ENCODE results near the gene HS3ST6. TPM values are rescaled to one million over a fixed set of nuclear protein-coding genes. Genes with fewer than 3 reads are reported as not detected.
A peak's percentile ranks its signal among the peaks of the same experiment; 100 is the strongest.

The HS3ST6 gene
- total and polyA plus RNA-seq, 2 of the 13 experiments (the other 11 are each of a cell fraction or from before 2014, with no cell fraction given): not detected

DNA sequence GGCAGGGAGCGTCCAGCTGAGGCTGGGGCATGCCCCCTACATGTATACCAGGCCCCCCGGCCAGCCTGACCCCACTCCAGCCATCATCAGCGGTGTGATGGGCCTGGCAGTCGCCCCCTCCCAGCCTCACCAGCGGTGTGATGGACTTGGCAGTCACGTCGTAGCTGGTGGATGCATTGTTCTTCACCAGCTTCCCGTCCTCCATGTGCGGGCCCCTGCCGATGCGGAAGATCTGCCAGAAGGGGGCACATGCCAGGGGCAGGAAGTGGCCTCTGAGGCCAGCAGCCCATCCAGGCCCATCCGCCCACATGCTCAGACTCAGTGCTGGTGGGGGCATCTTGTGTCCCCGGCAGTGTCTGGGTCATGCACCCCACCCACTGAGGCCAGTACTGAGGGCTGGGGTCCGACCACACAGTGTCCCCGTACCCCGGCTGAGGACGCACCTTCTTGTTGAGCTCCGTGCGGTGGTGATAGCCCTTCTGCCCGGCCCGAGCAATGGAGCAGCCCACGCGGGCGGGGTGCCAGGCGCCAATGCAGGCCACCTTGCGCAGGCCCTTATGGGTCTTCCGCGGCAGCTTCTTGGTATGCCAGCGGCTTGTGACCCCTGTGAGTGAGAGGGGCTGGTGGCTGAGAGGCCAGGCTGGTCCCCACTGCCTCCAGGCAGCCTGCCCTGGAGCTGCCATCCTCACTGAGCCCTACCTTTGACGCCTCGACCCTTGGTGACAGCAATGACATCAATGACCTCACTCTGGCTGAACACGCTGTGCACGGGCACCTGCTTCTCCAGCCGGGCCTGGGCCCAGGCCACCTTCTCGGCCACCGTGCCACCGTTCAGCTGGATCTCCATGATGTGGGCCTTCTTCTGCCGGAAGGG lies 28.5 kb upstream of the HS3ST6 start:
- in situ Hi-C loops (cut with HindIII; ENCODE audit: extremely low pct_ligation_motif_present, low pct_unique_long_range_greater_than_20kb) (no loop called here), intact Hi-C loops (cut with micrococcal nuclease; ENCODE audit: unreplicated experiment) (no loop called here)
- Histone ChIP-seq H3K27me3 (ENCODE audit: control insufficient read depth in 1 of 2, insufficient read depth in 2 of 2, low read length in 2 of 2) (peaks cover 0 to 5% of the 10 kb centered on the region in 2 experiments; a peak in 1 of 5 replicates), H2AFZ (ENCODE audit: low read length) (no peak overlapping the region), H3K9me3 (ENCODE audit: low read length) (no peaks in the 10 kb centered on the region), H3K4me1 (ENCODE audit: insufficient read depth, low read length) (peaks cover 38% of the 10 kb centered on the region), H3K36me3 (replicated peaks in 1 of 2; ENCODE audit: control insufficient read depth in 1 of 2, insufficient read depth in 2 of 2, low read length in 2 of 2) (no peaks in the 10 kb centered on the region), H3K27ac (ENCODE audit: extremely low read length, insufficient read depth, low read length) (no peak overlapping the region), H3K9ac (ENCODE audit: insufficient read depth, low read depth, low read length) (peak overlapping the region; percentile 13; the same call in 1 of the 2 replicates), H3K79me2 (ENCODE audit: insufficient read depth, low read length) (peaks cover 13% of the 10 kb centered on the region), H3K4me3 (replicated peaks in 1 of 3; ENCODE audit: insufficient read depth in 1 of 3, low read depth in 2 of 3, low read length in 3 of 3) (no peak overlapping the region), H4K20me1 (ENCODE audit: insufficient read depth, low read length) (no peaks in the 10 kb centered on the region; the same call in 1 of the 2 replicates), H3K4me2 (ENCODE audit: low read depth, low read length) (0 out of 2 replicates have a peak overlapping the region, but pooled peaks have one; percentile 8)
- POLR2A ChIA-PET: interaction anchor here (1.0 to 3.2 kb wide), 9 partner anchors 9 to 1141 kb away, joined by 3 to 18 read pairs (median 4); partner anchors contain the start of genes RPS2, TBL3 and TRAF7
- WGBS (ENCODE audit: low lambda C conversion rate): 66% methylated on average over 18 of the region's 38 CpGs
- no peak for FAIRE-seq
- peak; percentile 42 for ATAC-seq
- BruUV-seq (replicated peaks): no TSS peak
- DNase-seq (ENCODE audit: low spot score): no peak
- CTCF ChIA-PET (ENCODE audit: low intra/inter-chr PET ratio, low total read pairs): no interaction called here
- TF ChIP-seq NR2C2 (CRISPR knock-in tag; IDR thresholded peaks at IDR 0.05; ENCODE audit: borderline replicate concordance) (no peak), ZNF577 (CRISPR knock-in tag; IDR thresholded peaks at IDR 0.05; ENCODE audit: borderline replicate concordance, low read depth) (no peak), NFATC3 (CRISPR knock-in tag; IDR thresholded peaks at IDR 0.05) (no peak), ZNF468 (CRISPR knock-in tag; IDR thresholded peaks at IDR 0.05) (no peak), PATZ1 (CRISPR knock-in tag; IDR thresholded peaks at IDR 0.05) (peak; percentile 50; the same call in 1 of the 2 replicates), ATRX (CRISPR knock-in tag; IDR thresholded peaks at IDR 0.05; ENCODE audit: borderline replicate concordance) (no peak), ZFP90 (CRISPR knock-in tag; IDR thresholded peaks at IDR 0.05; ENCODE audit: borderline replicate concordance) (no peak), TOE1 (CRISPR knock-in tag; IDR thresholded peaks at IDR 0.05) (no peak), U2AF2 (IDR thresholded peaks at IDR 0.05; ENCODE audit: low read depth, low read length) (no peak), CBX5 (CRISPR knock-in tag; IDR thresholded peaks at IDR 0.05; ENCODE audit: borderline replicate concordance) (0 out of 2 replicates have a peak, but pooled peaks have one; percentile 13), SRF (IDR thresholded peaks at IDR 0.05; ENCODE audit: low read depth, low read length) (no peak), ZBED4 (CRISPR knock-in tag; IDR thresholded peaks at IDR 0.05; ENCODE audit: borderline replicate concordance) (no peak), FOXJ3 (CRISPR knock-in tag; IDR thresholded peaks at IDR 0.05; ENCODE audit: borderline replicate concordance) (no peak), KMT2A (CRISPR knock-in tag; IDR thresholded peaks at IDR 0.05) (no peak), HHEX (CRISPR knock-in tag; IDR thresholded peaks at IDR 0.05) (no peak)
- TF ChIP-seq, protein P1, sequence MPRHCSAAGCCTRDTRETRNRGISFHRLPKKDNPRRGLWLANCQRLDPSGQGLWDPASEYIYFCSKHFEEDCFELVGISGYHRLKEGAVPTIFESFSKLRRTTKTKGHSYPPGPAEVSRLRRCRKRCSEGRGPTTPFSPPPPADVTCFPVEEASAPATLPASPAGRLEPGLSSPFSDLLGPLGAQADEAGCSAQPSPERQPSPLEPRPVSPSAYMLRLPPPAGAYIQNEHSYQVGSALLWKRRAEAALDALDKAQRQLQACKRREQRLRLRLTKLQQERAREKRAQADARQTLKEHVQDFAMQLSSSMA (CRISPR knock-in tag; IDR thresholded peaks at IDR 0.05): no peak
- TF ChIP-seq, protein P2, sequence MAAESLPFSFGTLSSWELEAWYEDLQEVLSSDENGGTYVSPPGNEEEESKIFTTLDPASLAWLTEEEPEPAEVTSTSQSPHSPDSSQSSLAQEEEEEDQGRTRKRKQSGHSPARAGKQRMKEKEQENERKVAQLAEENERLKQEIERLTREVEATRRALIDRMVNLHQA (CRISPR knock-in tag; IDR thresholded peaks at IDR 0.05): no peak
